EH (cell line): ENCODE data around the gene PDE1C.

Source experiments
- DNase-seq: peaks from one replicate; pipeline ENCODE4 v3.0.0-alpha.2; 2015; ENCODE audit warnings: low read depth

Gene PDE1C

GRCh38 chr7:31772211-31772610 is 298.0 kb downstream of the PDE1C start:
- DNase-seq, result no peak

- no peak for DNase-seq
Measured at GRCh38 chr7:31767686-31768358, 302.4 kb downstream of the PDE1C start.

- peak; percentile 81 for DNase-seq
Measured at GRCh38 chr7:31764462-31764861, 305.7 kb downstream of the PDE1C start.

- no peak for DNase-seq
Measured at GRCh38 chr7:31763548-31763947, 306.7 kb downstream of the PDE1C start.

GRCh38 chr7:31761646-31762045 is 308.6 kb downstream of the PDE1C start:
- peak; percentile 56 for DNase-seq

- no peak for DNase-seq
Measured at GRCh38 chr7:31758755-31759154, 311.5 kb downstream of the PDE1C start.

GRCh38 chr7:31751726-31752125 is 318.5 kb downstream of the PDE1C start:
- DNase-seq, result no peak

GRCh38 chr7:31748084-31748483 is 322.1 kb downstream of the PDE1C start:
- DNase-seq, result no peak

- peak; percentile 27 for DNase-seq
Measured at GRCh38 chr7:31747553-31747952, 322.7 kb downstream of the PDE1C start.

- DNase-seq, result peak; percentile 78
Measured at GRCh38 chr7:31744294-31744874, 325.8 kb downstream of the PDE1C start.

- DNase-seq, result no peak
Measured at GRCh38 chr7:31741852-31742251, 328.4 kb downstream of the PDE1C start.

- peak; percentile 74 for DNase-seq
Measured at GRCh38 chr7:31735991-31736982, 333.9 kb downstream of the PDE1C start.

GRCh38 chr7:31734456-31734855 is 335.8 kb downstream of the PDE1C start:
- peak; percentile 85 for DNase-seq

GRCh38 chr7:31729195-31729804 is 340.9 kb downstream of the PDE1C start:
- DNase-seq, result no peak

- peak; percentile 27 for DNase-seq
Measured at GRCh38 chr7:31724696-31725095, 345.5 kb downstream of the PDE1C start.

- no peak for DNase-seq
Measured at GRCh38 chr7:31720366-31720765, 349.8 kb downstream of the PDE1C start.

- DNase-seq, result no peak
Measured at GRCh38 chr7:31716355-31716754, 353.9 kb downstream of the PDE1C start.

GRCh38 chr7:31710171-31710570 is 360.0 kb downstream of the PDE1C start:
- DNase-seq, result no peak

GRCh38 chr7:31707089-31707488 is 363.1 kb downstream of the PDE1C start:
- no peak for DNase-seq

- DNase-seq, result no peak
Measured at GRCh38 chr7:31705377-31705776, 364.8 kb downstream of the PDE1C start.

- DNase-seq, result no peak
Measured at GRCh38 chr7:31702354-31702753, 367.9 kb downstream of the PDE1C start.
